Measurements from ENCODE around the gene TDRD7.

TDRD7 gene

DNA sequence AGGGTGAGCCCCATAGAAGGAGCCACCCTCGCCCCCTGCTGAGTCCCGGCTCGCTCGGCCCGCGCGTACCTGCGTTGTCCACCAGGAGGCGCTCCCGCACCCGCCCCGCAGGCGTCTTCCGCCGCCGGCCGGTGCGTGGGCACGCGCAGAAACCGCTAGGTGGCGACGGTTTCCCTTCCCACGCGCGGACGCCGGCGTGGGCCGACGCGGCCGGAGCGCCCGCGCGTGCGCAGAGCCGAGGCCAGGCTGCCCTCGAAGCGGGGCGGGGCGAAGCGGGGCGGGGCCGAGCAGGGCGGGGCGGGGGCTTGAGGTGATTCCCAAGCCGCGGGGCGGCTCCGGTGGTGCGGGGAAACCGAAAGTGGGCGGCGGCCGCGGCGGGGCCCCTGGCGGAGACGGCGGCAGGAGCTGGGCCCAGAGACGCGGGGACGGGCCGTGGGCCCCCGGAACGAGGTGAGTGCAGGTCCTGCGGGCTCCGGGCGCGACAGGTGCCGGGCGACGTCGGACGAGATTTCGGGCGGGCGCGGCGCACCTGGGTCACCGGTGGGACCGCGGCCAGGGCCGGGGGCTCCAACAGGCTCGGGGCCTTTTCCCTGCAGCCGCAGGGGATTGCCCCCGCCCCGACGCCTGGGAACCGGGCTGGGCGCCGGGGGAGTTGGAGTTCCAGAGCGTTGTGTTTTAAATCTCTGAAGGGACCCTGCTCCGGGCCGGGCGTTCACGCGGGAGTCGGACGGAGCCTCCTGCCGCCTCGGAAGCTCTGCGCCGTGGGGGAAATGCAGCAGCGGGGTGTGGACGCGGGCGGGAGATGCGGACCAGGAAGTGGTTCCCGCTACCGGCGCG is at the start of gene TDRD7:
Gene TDRD7, plus strand, starts transcription at position 308 of the 837 bp plus-strand sequence. CDS start 16,370 bp downstream, outside the sequence.
- DNase-seq (ENCODE audit: low read depth in 2 of 2) = peak; percentile 87 to 88

DNA sequence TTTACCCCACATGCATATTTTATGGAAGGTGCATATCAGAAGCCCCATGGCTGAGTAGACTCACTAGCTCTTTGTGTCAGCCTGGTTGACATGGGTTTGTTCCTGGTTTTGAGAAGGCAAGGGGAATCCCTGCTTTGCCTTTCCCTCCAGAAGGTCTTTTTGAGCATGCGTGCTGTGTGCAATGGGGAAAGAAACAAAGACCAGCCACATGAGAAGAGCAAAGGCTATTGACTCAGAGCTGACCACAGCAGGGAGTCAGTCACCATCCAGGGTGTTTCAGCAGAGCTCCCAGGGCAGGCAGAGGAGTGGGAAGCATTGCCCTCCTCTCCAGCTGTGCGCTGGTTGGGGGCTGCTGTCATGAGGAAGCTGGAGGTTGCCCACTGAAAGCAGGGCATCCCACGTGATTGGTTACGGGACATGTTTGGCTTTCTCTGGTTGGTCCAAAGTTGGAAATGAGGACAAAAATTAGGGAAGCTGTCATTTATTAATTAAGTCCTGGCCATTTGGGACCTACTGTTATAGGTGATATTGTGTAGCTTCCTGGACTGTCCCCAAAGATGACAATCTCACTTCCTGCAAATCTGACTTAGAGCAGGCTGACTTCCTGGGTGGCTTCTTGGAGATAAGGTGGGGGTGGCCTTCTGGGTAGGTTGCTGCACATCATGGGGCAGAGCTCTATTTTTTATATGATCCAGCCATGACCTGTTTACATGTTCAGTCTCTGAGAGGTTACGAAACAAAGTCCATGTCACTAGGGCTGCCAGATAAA is 48.9 kb upstream of the TDRD7 start:
- no peak for DNase-seq (ENCODE audit: low read depth in 2 of 2)

DNA sequence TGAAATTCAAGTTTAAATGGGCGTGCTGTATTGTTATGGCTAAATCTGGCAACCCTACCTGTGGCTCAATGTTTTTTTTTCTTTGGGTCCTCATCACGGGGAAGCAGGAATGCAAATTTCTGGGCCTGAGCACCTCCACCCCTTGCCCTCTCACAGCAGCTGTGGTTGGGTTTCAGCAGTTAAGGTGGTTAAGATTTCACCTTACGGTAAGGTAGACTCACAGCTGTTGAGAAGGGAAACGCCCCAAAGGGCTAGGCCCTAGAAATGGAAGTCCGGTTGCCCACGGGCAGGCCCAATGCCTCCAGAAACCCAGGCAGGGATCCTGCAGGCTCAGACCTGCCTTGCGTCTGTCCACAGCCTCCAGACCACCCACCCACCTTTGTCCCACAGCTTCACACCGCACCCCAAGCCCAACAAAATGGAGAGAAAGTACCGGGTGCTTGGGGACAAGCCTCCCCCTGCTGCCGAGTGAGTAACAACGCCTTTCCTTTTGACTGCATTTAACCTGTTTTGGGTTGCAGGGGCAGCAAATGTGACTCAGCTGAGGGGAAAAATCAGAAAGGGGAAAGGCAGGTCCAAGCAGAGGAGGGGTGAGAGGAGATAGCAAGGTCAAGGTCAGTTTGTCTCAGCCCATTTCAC is 48.1 kb upstream of the TDRD7 start:
- DNase-seq (ENCODE audit: low read depth in 2 of 2) = no peak

GRCh38 chr9:97364769-97365490 is 47.0 kb upstream of the TDRD7 start:
- no peak for DNase-seq (ENCODE audit: low read depth in 2 of 2)

DNA sequence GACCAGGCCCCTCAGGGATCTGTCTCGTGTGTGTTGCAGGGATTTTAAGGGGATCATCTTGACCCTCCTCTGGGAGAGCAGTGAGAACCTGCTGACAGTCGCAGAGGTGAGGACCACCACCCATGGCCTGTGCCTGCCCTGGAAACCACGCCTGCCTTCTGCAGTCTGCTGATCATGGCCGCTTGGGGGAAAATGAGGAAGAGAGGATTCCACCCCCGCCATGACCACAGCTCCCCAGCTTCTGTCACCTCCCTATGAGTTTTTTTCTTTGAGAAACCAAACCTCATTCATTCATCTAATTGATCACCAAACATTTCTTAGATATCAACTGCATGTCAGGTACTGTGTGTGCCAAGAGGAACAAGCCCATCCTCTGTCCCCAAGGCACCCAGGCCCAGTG is 46.3 kb upstream of the TDRD7 start:
- DNase-seq (ENCODE audit: low read depth in 2 of 2) = no peak

DNA sequence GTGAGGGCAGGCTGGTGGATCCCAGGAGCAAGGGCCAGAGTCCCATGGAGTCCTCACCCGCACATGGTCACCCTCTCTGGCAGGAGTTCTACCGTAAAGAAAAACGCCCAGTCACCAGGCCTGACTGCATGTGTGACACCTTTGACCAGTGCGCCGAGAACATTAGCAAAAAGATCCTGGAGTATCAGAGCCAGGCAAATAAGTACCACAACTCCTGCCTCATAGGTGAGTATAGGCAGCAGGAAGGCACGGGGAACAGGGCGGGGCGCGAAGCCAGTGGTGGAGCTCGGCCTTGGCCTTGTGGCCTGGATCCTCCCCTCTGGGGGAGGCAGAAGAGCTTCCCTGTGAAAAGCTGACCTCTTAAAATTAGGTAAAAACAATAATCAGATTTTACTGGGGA is 45.4 kb upstream of the TDRD7 start:
- no peak for DNase-seq (ENCODE audit: low read depth in 2 of 2)

GRCh38 chr9:97366889-97367288 is 45.0 kb upstream of the TDRD7 start:
- DNase-seq (ENCODE audit: low read depth in 2 of 2) = no peak

GRCh38 chr9:97367729-97368128 is 44.2 kb upstream of the TDRD7 start:
- DNase-seq (ENCODE audit: low read depth in 2 of 2) = no peak

DNA sequence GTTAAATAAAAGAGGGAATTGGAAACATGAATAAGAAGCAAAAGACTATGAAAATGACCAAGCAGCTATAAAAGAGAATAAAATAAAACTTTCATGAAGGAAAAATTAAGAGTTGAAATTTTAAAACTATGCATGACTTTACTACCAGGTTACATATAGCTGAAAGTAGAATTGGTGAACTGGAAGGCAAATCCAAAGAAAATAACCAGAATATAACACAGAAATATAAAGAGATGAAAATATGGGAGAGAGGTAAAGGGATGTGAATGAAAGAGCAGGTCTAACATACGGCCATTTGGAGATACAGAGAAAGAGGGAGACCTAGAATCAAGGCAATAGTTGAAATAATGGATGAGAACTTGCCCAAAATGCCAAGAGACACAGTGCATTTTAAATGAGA is 42.9 kb upstream of the TDRD7 start:
- DNase-seq (ENCODE audit: low read depth in 2 of 2) = no peak

DNA sequence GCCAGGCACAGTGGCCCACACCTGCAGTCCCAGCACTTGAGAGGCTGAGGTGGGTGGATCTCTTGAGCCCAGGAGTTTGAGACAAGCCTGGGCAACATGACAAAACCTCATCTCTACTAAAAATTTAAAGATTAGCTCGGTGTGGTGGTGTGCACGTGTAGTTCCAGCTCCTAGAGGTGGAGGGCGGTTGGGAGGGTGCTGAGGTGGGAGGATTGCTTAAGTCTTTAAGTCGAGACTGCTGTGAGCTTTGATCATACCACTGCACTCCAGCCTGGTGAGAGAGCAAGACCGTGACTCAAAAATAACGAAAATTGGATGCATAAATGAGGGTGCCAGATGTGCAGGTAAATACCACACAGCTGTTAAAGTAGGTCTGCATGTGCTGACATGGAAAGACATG is 39.3 kb upstream of the TDRD7 start:
- DNase-seq (ENCODE audit: low read depth in 2 of 2) = no peak

GRCh38 chr9:97373331-97373730 is 38.6 kb upstream of the TDRD7 start:
- DNase-seq (ENCODE audit: low read depth in 2 of 2) = no peak

DNA sequence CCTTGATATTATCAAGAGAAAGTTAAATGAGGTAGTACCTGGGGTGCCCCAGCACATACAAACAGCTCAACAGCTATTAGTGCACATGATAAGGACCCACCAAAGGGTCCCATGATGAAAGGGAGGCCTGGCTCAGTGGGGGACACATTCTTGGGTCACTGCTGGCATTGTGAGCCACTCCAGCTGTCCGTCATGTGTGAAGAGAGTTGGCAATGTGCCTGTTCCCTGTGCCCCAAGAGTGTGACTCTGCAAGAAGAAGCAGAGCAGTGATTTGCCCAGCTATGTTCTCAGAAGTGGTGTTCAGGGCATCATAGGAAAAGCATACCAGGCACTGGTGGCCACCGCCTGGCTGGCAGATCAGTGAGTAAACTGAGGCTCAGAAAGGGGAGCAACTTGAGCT is 37.1 kb upstream of the TDRD7 start:
- DNase-seq (ENCODE audit: low read depth in 2 of 2) = no peak

- no peak for DNase-seq (ENCODE audit: low read depth in 2 of 2)
These were observed 35.0 kb upstream of the TDRD7 start for GRCh38 chr9:97376902-97377301.

- no peak for DNase-seq (ENCODE audit: low read depth in 2 of 2)
These were observed 29.7 kb upstream of the TDRD7 start for GRCh38 chr9:97382099-97382718.

DNA sequence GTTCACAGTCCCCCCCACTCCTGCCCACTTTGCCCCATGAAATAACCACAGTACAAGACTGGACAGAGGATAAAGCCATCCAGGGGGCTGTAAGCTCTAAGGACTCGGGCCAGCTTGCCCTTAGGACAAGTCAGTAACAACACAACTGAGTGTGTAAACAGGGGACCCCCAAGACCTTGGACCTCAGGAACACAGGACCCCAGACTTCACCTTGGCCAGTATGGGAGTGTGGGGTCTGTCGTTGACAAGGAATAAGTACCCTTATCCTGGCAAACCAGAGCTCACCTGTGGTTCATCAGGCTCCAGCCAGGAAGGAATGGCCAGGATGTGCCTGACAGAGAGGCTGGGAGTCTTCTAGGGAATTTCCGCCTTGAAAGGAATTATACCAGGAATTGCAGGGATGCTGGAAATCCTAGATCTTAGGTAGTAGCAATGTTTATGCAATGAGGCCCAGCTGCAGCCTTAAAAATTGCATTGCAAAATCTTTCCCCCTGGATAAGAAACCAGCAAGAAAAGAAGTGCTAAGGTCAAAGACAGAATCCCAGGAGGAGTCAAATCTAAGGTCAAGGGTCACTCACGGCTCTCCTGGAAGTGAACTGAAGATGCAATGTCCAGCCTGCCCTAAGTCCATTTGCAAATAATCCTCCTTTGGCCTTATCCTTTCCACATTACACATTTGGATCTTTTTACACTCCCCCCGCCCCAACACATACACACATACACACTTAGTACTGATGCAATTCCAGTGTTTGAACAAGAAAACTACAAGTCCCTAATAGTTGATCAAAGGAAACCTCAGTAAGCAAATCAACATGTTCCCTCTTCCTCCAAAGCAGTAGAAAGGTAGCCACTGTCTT is 27.3 kb upstream of the TDRD7 start:
- no peak for DNase-seq (ENCODE audit: low read depth in 2 of 2)

GRCh38 chr9:97385626-97386264 is 26.2 kb upstream of the TDRD7 start:
- DNase-seq (ENCODE audit: low read depth in 2 of 2) = no peak

GRCh38 chr9:97386265-97386633 is 25.6 kb upstream of the TDRD7 start:
- no peak for DNase-seq (ENCODE audit: low read depth in 2 of 2)

- peak; percentile 36 to 38 for DNase-seq (ENCODE audit: low read depth in 2 of 2)
These were observed 25.0 kb upstream of the TDRD7 start for GRCh38 chr9:97386733-97387503.

GRCh38 chr9:97387504-97387886 is 24.4 kb upstream of the TDRD7 start:
- no peak for DNase-seq (ENCODE audit: low read depth in 2 of 2)

Data from stimulated activated CD8-positive, alpha-beta memory T cell treated with anti-CD3 and anti-CD28 coated beads, Interleukin-2, amount 100 ng/mL, for 1 hour (primary cell).